GM19328 (cell line): ENCODE measurements around the gene C6orf163.
A peak's percentile ranks its signal among the peaks of the same experiment; 100 is the strongest.

Source experiments
- ATAC-seq: cut with Tn5 transposase; IDR thresholded peaks from one replicate; pipeline ENCODE4 v1.9.1; 2021; ENCODE audit warnings: mild to moderate bottlenecking, moderate library complexity; ENCODE audit not compliant: unreplicated experiment

The C6orf163 gene

GRCh38 chr6:87408721-87409155 is 64.1 kb downstream of the C6orf163 start:
- ATAC-seq, result peak; percentile 2
